ENCODE data around the gene NT5C3A. TPM values are rescaled to one million over a fixed set of nuclear protein-coding genes. Genes with fewer than 3 reads are reported as not detected.

NT5C3A gene
- total and polyA plus RNA-seq, 2 of the 8 experiments (the other 6 are each of a cell fraction or from before 2014, with no cell fraction given): 7.5 to 22.7 TPM

DNA sequence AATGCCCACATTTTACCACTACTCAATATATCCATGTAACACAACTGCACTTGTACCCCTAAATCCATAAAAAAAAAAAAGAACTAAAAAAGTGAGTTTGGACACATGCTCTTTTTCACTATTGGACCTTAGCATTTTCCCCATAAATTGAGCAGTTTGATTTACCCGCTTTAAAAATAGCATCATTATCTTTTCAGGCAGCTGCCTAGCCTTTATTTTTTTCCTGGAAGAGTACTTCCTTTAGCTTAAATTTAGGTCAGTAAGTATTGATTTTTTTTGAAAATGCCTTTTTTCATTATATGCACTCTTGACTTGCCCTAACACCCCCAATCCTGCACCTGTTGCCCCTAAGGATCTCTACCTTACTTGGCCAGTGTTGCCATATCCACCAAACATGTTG, 5.3 kb upstream of the NT5C3A start:
- no peaks in the 10 kb centered on the region for H4K20me1 ChIP-seq (replicated peaks in 1 of 2; ENCODE audit: control insufficient read depth in 1 of 2, insufficient read depth in 2 of 2, low read length in 2 of 2)
- WGBS, 2 experiments (ENCODE audit: extremely low coverage in 1 of 2, insufficient coverage in 1 of 2, insufficient read length in 1 of 2, insufficient replicate concordance in 2 of 2, low coverage in 1 of 2, low lambda C conversion rate in 2 of 2, missing lambda C conversion rate in 1 of 2): 94% methylated on average over 1 of the region's 1 CpG; no CpG with 5 or more reads in 1 of the 2 experiments
- no peak overlapping the region for H3K4me3 ChIP-seq (ENCODE audit: extremely low read depth in 1 of 4, insufficient read depth in 2 of 4, low read depth in 3 of 4, low read length in 4 of 4)
- H3K27me3 ChIP-seq (replicated peaks in 1 of 4; ENCODE audit: control insufficient read depth in 3 of 4, extremely low read depth in 1 of 4, insufficient read depth in 3 of 4, low read length in 3 of 4): no peaks in the 10 kb centered on the region
- H3K14ac ChIP-seq (ENCODE audit: insufficient read length): no peak overlapping the region
- H3K4me1 ChIP-seq (replicated peaks in 1 of 4; ENCODE audit: control insufficient read depth in 3 of 4, insufficient read depth in 4 of 4, low read length in 3 of 4): peaks cover 0 to 5% (median 0%) of the 10 kb centered on the region in 4 experiments; a peak in 1 of 7 replicates
- H2BK15ac ChIP-seq (ENCODE audit: low read length): no peak overlapping the region
- TF ChIP-seq POLR2A (IDR thresholded peaks at IDR 0.05; ENCODE audit: control extremely low read depth in 1 of 2, low read depth in 2 of 2, low read length in 2 of 2) (no peak), BACH1 (IDR thresholded peaks at IDR 0.05; ENCODE audit: low read length) (no peak), SIRT6 (IDR thresholded peaks at IDR 0.05; ENCODE audit: low read length) (no peak), CEBPB (IDR thresholded peaks at IDR 0.05; ENCODE audit: low read depth, low read length) (no peak), KDM4A (IDR thresholded peaks at IDR 0.05; ENCODE audit: low read depth, low read length, severe bottlenecking) (no peak), CBX5 (IDR thresholded peaks at IDR 0.05; ENCODE audit: low read depth, low read length) (no peak), HDAC6 (IDR thresholded peaks at IDR 0.05; ENCODE audit: low read depth, low read length) (no peak), ZNF274 (IDR thresholded peaks at IDR 0.05; ENCODE audit: borderline replicate concordance, extremely low read depth, low read length) (no peak), GABPA (IDR thresholded peaks at IDR 0.05; ENCODE audit: borderline replicate concordance, insufficient read depth, low read length) (no peak), GTF2F1 (IDR thresholded peaks at IDR 0.05; ENCODE audit: borderline replicate concordance, low read depth, low read length) (no peak)
- H3K18ac ChIP-seq (ENCODE audit: extremely low read depth, low read length): no peak overlapping the region
- H4K5ac ChIP-seq (ENCODE audit: insufficient read length, low read depth, low read length): no peak overlapping the region
- H2BK5ac ChIP-seq (ENCODE audit: low read depth, low read length): no peak overlapping the region
- no peaks in the 10 kb centered on the region for H3K23me2 ChIP-seq (ENCODE audit: low read depth, low read length)
- H3K56ac ChIP-seq (replicated peaks; ENCODE audit: insufficient read length, low read depth, low read length): no peak overlapping the region
- no peak overlapping the region for H2BK20ac ChIP-seq (ENCODE audit: low read length)
- H2AK5ac ChIP-seq (ENCODE audit: low read depth, low read length): no peak overlapping the region
- no peak overlapping the region for H2BK120ac ChIP-seq (replicated peaks; ENCODE audit: low read depth, low read length)
- CTCF ChIA-PET (ENCODE audit: partially characterized antibody): interaction anchor here (1.4 kb wide), 1 partner anchor 41 kb away, joined by 3 read pairs; no protein-coding TSS in a partner anchor
- no peak overlapping the region for H3K27ac ChIP-seq (ENCODE audit: low read depth, low read length)
- peaks cover 14 to 22% of the 10 kb centered on the region in 2 experiments; a peak in 3 of 4 replicates for H3K9me3 ChIP-seq (ENCODE audit: insufficient read depth in 2 of 2, low read depth in 1 of 2, low read length in 1 of 2)
- POLR2A ChIA-PET (ENCODE audit: partially characterized antibody): no interaction called here
- FAIRE-seq (no peak), DNase-seq (ENCODE audit: low read depth in 1 of 2, low spot score in 2 of 2) (no peak)
- no peak overlapping the region for H3K9ac ChIP-seq (replicated peaks in 1 of 4; ENCODE audit: extremely low read depth in 1 of 4, low read depth in 3 of 4, low read length in 3 of 4)
- no peak overlapping the region for H2BK12ac ChIP-seq (ENCODE audit: low read depth, low read length)
- H3K4me2 ChIP-seq (ENCODE audit: insufficient read depth in 1 of 2, low read depth in 2 of 2, low read length in 2 of 2): no peak overlapping the region
- no peak overlapping the region for H2AFZ ChIP-seq (ENCODE audit: low read length)
- H4K91ac ChIP-seq (replicated peaks; ENCODE audit: insufficient read length, low read length): no peak overlapping the region
- no peaks in the 10 kb centered on the region for H3K36me3 ChIP-seq (ENCODE audit: control insufficient read depth in 2 of 4, insufficient read depth in 4 of 4, low read length in 3 of 4)
- no peaks in the 10 kb centered on the region for H3K79me2 ChIP-seq (ENCODE audit: control insufficient read depth in 1 of 2, insufficient read depth in 2 of 2, low read length in 2 of 2)
- H4K8ac ChIP-seq (ENCODE audit: extremely low read depth, insufficient read depth, low read length): no peak overlapping the region
- no peak overlapping the region for H3K4ac ChIP-seq (replicated peaks; ENCODE audit: insufficient read length, low read depth, low read length)
- H3K23ac ChIP-seq (ENCODE audit: insufficient read length): no peak overlapping the region
- no peaks in the 10 kb centered on the region for H3K79me1 ChIP-seq (ENCODE audit: low read depth, low read length)

Data from H1 (cell line).